Epithelial cell of esophagus (primary cell): ENCODE data around the gene BHMT2.
A peak's percentile ranks its signal among the peaks of the same experiment; 100 is the strongest.

Source experiments
- DNase-seq: peaks from one replicate; pipeline ENCODE4 v3.0.0; 2010; ENCODE audit warnings: low read depth
- H3K4me3 ChIP-seq: 2 replicates; pipeline ENCODE4 v1.5.1; 2011; ENCODE audit warnings: mild to moderate bottlenecking, low read length, control low read depth
- CTCF ChIP-seq: IDR thresholded peaks from 2 replicates; pipeline ENCODE4 v1.5.1; 2011; ENCODE audit warnings: low read depth, mild to moderate bottlenecking, low read length, control low read depth, inconsistent platforms; ENCODE audit not compliant: insufficient read depth; ENCODE audit errors: missing control alignments

Gene BHMT2

GRCh38 chr5:79111960-79112702 is 42.6 kb downstream of the BHMT2 start:
- TF ChIP-seq CTCF = no peak
- H3K4me3 ChIP-seq = no peak overlapping the region
- DNase-seq = no peak

- no peak for DNase-seq
- no peak for TF ChIP-seq CTCF
- H3K4me3 ChIP-seq = no peak overlapping the region
Measured at GRCh38 chr5:79112703-79113058, 43.1 kb downstream of the BHMT2 start.

- no peak for DNase-seq
- no peak overlapping the region for H3K4me3 ChIP-seq
- TF ChIP-seq CTCF = no peak
Measured at GRCh38 chr5:79119486-79119885, 49.9 kb downstream of the BHMT2 start.

- no peak overlapping the region for H3K4me3 ChIP-seq
- no peak for TF ChIP-seq CTCF
- DNase-seq = peak; percentile 73
Measured at GRCh38 chr5:79120221-79120620, 50.7 kb downstream of the BHMT2 start.

- no peak for TF ChIP-seq CTCF
- no peak for DNase-seq
Measured at GRCh38 chr5:79122973-79123372, 53.4 kb downstream of the BHMT2 start.

GRCh38 chr5:79124607-79125006 is 55.0 kb downstream of the BHMT2 start:
- no peak for DNase-seq
- H3K4me3 ChIP-seq = no peak overlapping the region
- TF ChIP-seq CTCF = no peak

More at GRCh38 chr5:79122973-79123372, 53.4 kb downstream of the BHMT2 start:
- no peak overlapping the region for H3K4me3 ChIP-seq

GRCh38 chr5:79130781-79131180 is 61.2 kb downstream of the BHMT2 start:
- no peak for DNase-seq
- no peak overlapping the region for H3K4me3 ChIP-seq
- TF ChIP-seq CTCF = no peak
